HCT116 (cell line): ENCODE results near the gene MANBA. TPM values are rescaled to one million over a fixed set of nuclear protein-coding genes. Genes with fewer than 3 reads are reported as not detected.

Source experiments
- ATAC-seq: fragments of 200-7000 bp; cut with Tn5 transposase; 2 replicates; pipeline ENCODE4 v1.9.1; 2020; ENCODE audit warnings: mild to moderate bottlenecking, moderate library complexity
- BruUV-seq: library from RNA; stranded (reverse); fragments of 400-500 nt; replicated peaks from 2 replicates; lab custom pipeline; 2021; lab: Mats Ljungman, UMichigan
- CTCF ChIA-PET: fragments of 300-600 bp; sonication (Branson Sonifier 250); formaldehyde crosslinking; loops from one replicate; lab custom pipeline; 2021; ENCODE audit warnings: antibody characterized with exemption; lab: Charles Lee
- POLR2A ChIA-PET: fragments of 300-600, 350-600 bp; sonication (Branson Sonifier 250); formaldehyde crosslinking; loops from one replicate; lab custom pipeline; 2021; ENCODE audit warnings: antibody characterized with exemption; lab: Charles Lee
- RAD21 ChIA-PET, 2 experiments: fragments of 300-600 bp; sonication (Branson Sonifier 250); formaldehyde crosslinking; loops; one replicate each; lab custom pipeline; 2023; ENCODE audit warnings: low total read pairs in 2 of 2; ENCODE audit not compliant: uncharacterized antibody in 2 of 2, unreplicated experiment in 2 of 2, low non-redundant PET in 1 of 2; lab: Charles Lee
- DNase-seq: peaks from one replicate; pipeline ENCODE4 v3.0.0-alpha.2; 2010; ENCODE audit warnings: low read depth, low spot score
- H2AFZ ChIP-seq: fragments of 200-600 bp; shearing (Covaris generic), sonication (generic); 2 replicates; pipeline ENCODE4 v1.6.1; 2017; ENCODE audit warnings: low read depth, mixed run types, mixed read lengths, antibody characterized with exemption, low read length; ENCODE audit not compliant: poor library complexity, severe bottlenecking
- H3K27ac ChIP-seq: 2 replicates; pipeline ENCODE4 v1.5.1; 2012; ENCODE audit warnings: low read depth, low read length
- H3K27me3 ChIP-seq: fragments of 200-600 bp; sonication (generic); 2 replicates; pipeline ENCODE4 v1.6.1; 2016; ENCODE audit warnings: mixed run types, low read length, mixed read lengths; ENCODE audit not compliant: insufficient read depth
- H3K36me3 ChIP-seq, 2 experiments: fragments of 200-500 bp in 1 of 2; fragments of 200-600 bp in 1 of 2; sonication (Bioruptor generic) in 1 of 2; sonication (generic) in 1 of 2; 2 replicates each; pipeline versions ENCODE4 v1.5.1 to v1.6.1; 2014 to 2016; ENCODE audit warnings: low read length in 2 of 2, inconsistent platforms in 1 of 2, mixed read lengths in 1 of 2, mixed run types in 1 of 2; ENCODE audit not compliant: insufficient read depth in 2 of 2, control insufficient read depth in 1 of 2
- H3K4me1 ChIP-seq, 2 experiments: fragments of 200-600 bp in 1 of 2; sonication (generic) in 1 of 2; 2 replicates each; pipeline versions ENCODE4 v1.5.1 to v1.6.1; 2012 to 2017; ENCODE audit warnings: low read length in 2 of 2, inconsistent platforms in 1 of 2, mild to moderate bottlenecking in 1 of 2, mixed read lengths in 1 of 2, mixed run types in 1 of 2, moderate library complexity in 1 of 2; ENCODE audit not compliant: insufficient read depth in 2 of 2, control insufficient read depth in 1 of 2
- H3K4me2 ChIP-seq: fragments of 200-600 bp; sonication (generic); 2 replicates; pipeline ENCODE4 v1.6.1; 2017; ENCODE audit warnings: mixed run types, low read length, mixed read lengths
- H3K4me3 ChIP-seq, 2 experiments: fragments of 200-600 bp in 1 of 2; sonication (generic) in 1 of 2; replicated peaks in 1 of 2; 2 replicates each; pipeline ENCODE4 v1.5.1; 2011 to 2016; ENCODE audit warnings: low read length in 2 of 2, control low read depth in 1 of 2, low read depth in 1 of 2, mild to moderate bottlenecking in 1 of 2, mixed read lengths in 1 of 2, mixed run types in 1 of 2
- H3K79me2 ChIP-seq: fragments of 200-600 bp; sonication (generic); 2 replicates; pipeline ENCODE4 v1.6.1; 2017; ENCODE audit warnings: mild to moderate bottlenecking, mixed run types, low read length, moderate library complexity, mixed read lengths; ENCODE audit not compliant: insufficient read depth
- H3K9ac ChIP-seq: fragments of 200-600 bp; sonication (generic); 2 replicates; pipeline ENCODE4 v1.6.1; 2016; ENCODE audit warnings: low read length, mixed read lengths
- H3K9me2 ChIP-seq: fragments of 200-600 bp; sonication (generic), shearing (Covaris generic); 2 replicates; pipeline ENCODE4 v1.6.1; 2017; ENCODE audit warnings: mixed run types, mild to moderate bottlenecking, moderate library complexity; ENCODE audit not compliant: insufficient read depth
- H3K9me3 ChIP-seq, 2 experiments: fragments of 200-500 bp in 1 of 2; fragments of 200-600 bp in 1 of 2; sonication (Bioruptor generic) in 1 of 2; sonication (generic) in 1 of 2; 2 replicates each; pipeline ENCODE4 v1.6.1; 2014 to 2017; ENCODE audit warnings: low read length in 2 of 2, mixed read lengths in 2 of 2, inconsistent platforms in 1 of 2, low read depth in 1 of 2, mild to moderate bottlenecking in 1 of 2, mixed run types in 1 of 2, moderate library complexity in 1 of 2; ENCODE audit not compliant: control insufficient read depth in 1 of 2, insufficient read depth in 1 of 2
- H4K20me1 ChIP-seq: fragments of 200-600 bp; sonication (generic), shearing (Covaris generic); 2 replicates; pipeline ENCODE4 v1.6.1; 2017; ENCODE audit warnings: mixed run types, mild to moderate bottlenecking, moderate library complexity; ENCODE audit not compliant: insufficient read depth
- CBX3 ChIP-seq: IDR thresholded peaks from 2 replicates; pipeline ENCODE4 v1.6.1; 2012; ENCODE audit warnings: low read depth
- CTCF ChIP-seq, 3 experiments: fragments of 200-600 bp in 1 of 3; sonication (generic) in 1 of 3; IDR thresholded peaks in 2 of 3; conservative IDR thresholded peaks in 1 of 3; 2 replicates each; pipeline ENCODE4 v1.5.1; 2012 to 2017; ENCODE audit warnings: low read depth in 2 of 3, low read length in 2 of 3, antibody characterized with exemption in 1 of 3, borderline replicate concordance in 1 of 3, control low read depth in 1 of 3, mild to moderate bottlenecking in 1 of 3, mixed read lengths in 1 of 3, mixed run types in 1 of 3, moderate library complexity in 1 of 3; ENCODE audit not compliant: insufficient read depth in 1 of 3
- ELF1 ChIP-seq: IDR thresholded peaks from 2 replicates; pipeline ENCODE4 v1.6.1; 2012; ENCODE audit warnings: low read depth, borderline replicate concordance
- EZH2 ChIP-seq: fragments of 200-600 bp; sonication (generic); IDR thresholded peaks from 2 replicates; pipeline ENCODE4 v1.6.1; 2017; ENCODE audit warnings: antibody characterized with exemption, mixed run types
- FOSL1 ChIP-seq: IDR thresholded peaks from 2 replicates; pipeline ENCODE4 v1.6.1; 2012; ENCODE audit warnings: low read depth
- TCF7L2 ChIP-seq: IDR thresholded peaks from 2 replicates; pipeline ENCODE4 v1.7.0; 2011; ENCODE audit warnings: borderline replicate concordance, inconsistent platforms; ENCODE audit not compliant: insufficient read depth, insufficient read length; ENCODE audit errors: extremely low read depth
- ZFX ChIP-seq: fragments of 450-650 bp; IDR thresholded peaks from 2 replicates; pipeline ENCODE4 v1.6.1; 2017
- intact Hi-C: fragments of 100-400 bp; cut with micrococcal nuclease; formaldehyde crosslinking; loops from 2 replicates; pipeline ENCODE4 v1.10.0; 2022
- total RNA-seq: library from RNA; stranded (reverse); gene quantifications from one replicate; pipeline ENCODE4 v1.2.1, GENCODE V29; 2021; ENCODE audit not compliant: unreplicated experiment

The MANBA gene
- total RNA-seq, 1 experiment from 2014 or later = 21.3 TPM

- Histone ChIP-seq H3K4me1 (no peaks in the 10 kb centered on the region), H3K79me2 (no peaks in the 10 kb centered on the region), H3K4me3 (no peak overlapping the region), H3K27ac (no peak overlapping the region), H4K20me1 (no peaks in the 10 kb centered on the region), H3K36me3 (no peaks in the 10 kb centered on the region), H3K9ac (no peak overlapping the region), H2AFZ (no peak overlapping the region), H3K4me2 (no peak overlapping the region), H3K9me2 (no peaks in the 10 kb centered on the region), H3K9me3 (no peaks in the 10 kb centered on the region), H3K27me3 (no peaks in the 10 kb centered on the region)
- no TSS peak for BruUV-seq
- ChIA-PET POLR2A (no interaction called here), CTCF (no interaction called here), RAD21 (no interaction called here)
- DNase-seq = no peak
- intact Hi-C loops = no loop called here
- no peak for TF ChIP-seq CTCF (IDR thresholded peaks at IDR 0.05 in 2 of 3, conservative IDR thresholded peaks at IDR 0.05 in 1 of 3; ENCODE audit: borderline replicate concordance in 1 of 3, insufficient read depth in 1 of 3, low read depth in 2 of 3, low read length in 2 of 3)
- no peak for ATAC-seq
Measured at GRCh38 chr4:102657206-102657605, 103.6 kb downstream of the MANBA start.

- intact Hi-C loops = no loop called here
- DNase-seq (no peak), ATAC-seq (no peak)
- no peaks in the 10 kb centered on the region for H3K4me1 ChIP-seq
- H3K9me3 ChIP-seq = no peaks in the 10 kb centered on the region
- H3K36me3 ChIP-seq = peaks cover 0 to 2% of the 10 kb centered on the region in 2 experiments; a peak in 1 of 4 replicates
- no peaks in the 10 kb centered on the region for H3K9me2 ChIP-seq
- no peak overlapping the region for H3K4me2 ChIP-seq
- TF ChIP-seq CBX3 (no peak), ELF1 (no peak), TCF7L2 (no peak), ZFX (no peak), EZH2 (no peak), FOSL1 (no peak)
- no peaks in the 10 kb centered on the region for H4K20me1 ChIP-seq
- no peak overlapping the region for H3K4me3 ChIP-seq
- no TSS peak for BruUV-seq
- ChIA-PET POLR2A (no interaction called here), RAD21 (no interaction called here), CTCF (no interaction called here)
- no peaks in the 10 kb centered on the region for H3K27me3 ChIP-seq
- no peak overlapping the region for H3K9ac ChIP-seq
- no peaks in the 10 kb centered on the region for H3K79me2 ChIP-seq
- no peak overlapping the region for H2AFZ ChIP-seq
- H3K27ac ChIP-seq = no peak overlapping the region
Measured at GRCh38 chr4:102647117-102647516, 113.7 kb downstream of the MANBA start.
